HG02571 (cell line): ENCODE data around the gene OGFOD2.
"Not testable (repeated sequence)": the region's sequence is repeated elsewhere in the genome, so short reads cannot be mapped to it uniquely, and the experiment has no call there.

Source experiments
- ATAC-seq: cut with Tn5 transposase; IDR thresholded peaks from one replicate; pipeline ENCODE4 v1.9.1; 2021; ENCODE audit warnings: mild to moderate bottlenecking, moderate library complexity; ENCODE audit not compliant: unreplicated experiment

Gene OGFOD2

DNA sequence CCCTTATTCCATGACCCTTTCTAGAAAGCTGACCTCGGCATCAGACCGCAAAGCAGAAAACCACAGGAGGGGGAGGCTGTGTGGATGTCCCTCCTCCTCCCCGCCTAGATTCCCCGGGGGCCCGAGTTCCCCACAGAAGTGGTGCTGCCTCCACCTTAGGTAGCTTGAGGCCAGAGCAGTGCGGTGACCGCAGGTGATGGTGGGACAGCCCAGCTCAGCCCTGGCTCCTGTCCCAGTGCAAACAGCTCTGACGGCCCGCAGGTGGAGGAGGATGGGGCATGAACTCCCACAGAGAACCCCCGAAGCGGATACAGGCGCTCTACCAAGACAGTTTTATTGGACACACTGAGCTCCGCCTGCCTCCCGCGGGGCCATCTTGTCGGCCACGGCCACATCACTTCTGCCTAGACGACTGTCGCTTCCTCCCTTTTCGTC is 25.0 kb downstream of the OGFOD2 start:
- ATAC-seq = no peak

DNA sequence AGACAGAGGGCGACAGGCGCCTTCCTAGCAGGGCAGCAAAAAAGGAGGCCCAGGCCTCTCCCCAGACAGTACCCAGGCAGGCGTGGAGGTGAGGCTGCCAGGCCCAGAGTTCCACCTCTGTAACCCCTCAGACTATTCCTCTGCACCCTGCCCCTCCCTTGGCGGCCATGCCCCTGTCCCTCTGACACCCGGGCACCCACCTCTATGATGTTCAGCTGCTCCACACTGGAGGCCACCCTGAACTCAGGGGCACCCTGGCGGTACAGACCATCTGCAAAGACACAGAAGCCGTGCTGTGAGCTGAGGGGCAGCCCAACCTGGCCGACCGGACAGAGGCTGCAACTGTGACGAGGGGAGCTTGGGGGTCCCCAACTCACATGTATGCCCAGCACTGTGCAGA is 25.5 kb downstream of the OGFOD2 start:
- no peak for ATAC-seq

DNA sequence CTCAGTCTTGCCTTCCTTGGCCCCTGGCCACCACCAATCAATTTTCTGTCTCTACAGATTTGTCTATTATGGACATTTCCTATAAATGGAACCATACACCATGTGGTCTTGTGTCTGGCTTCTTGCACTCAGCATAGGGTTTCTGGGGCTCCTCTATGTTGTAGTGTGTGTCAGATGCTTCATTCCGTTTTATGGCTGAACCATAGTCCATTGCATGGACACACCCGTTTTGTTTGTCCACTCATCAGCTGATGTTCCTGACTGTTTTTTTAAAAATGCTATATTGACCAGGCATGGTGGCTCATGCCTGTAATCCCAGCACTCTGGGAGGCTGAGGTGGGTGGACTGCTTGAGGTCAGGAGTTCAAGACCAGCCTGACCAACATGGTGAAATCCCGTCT is 26.4 kb downstream of the OGFOD2 start:
- ATAC-seq = no peak

DNA sequence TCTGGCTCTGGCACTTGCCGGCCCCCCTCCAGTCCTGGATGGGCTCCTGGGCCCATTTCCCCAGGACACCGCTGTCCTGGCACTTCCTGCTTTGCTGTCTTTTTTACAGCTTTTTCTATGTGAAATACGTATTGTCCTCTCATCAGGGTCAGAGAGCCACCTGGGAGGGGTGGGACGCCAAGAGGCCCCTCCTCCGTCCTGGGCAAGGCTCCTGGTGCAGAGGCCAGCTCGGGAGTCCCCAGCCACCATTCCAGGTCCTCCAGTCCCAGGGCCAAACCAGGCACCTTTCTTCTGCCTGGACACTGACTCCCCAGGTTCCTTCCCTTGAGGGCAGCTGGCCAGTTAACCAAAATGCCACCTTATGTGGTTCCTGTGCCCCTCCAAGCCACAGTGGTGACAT is 28.2 kb downstream of the OGFOD2 start:
- ATAC-seq = no peak

DNA sequence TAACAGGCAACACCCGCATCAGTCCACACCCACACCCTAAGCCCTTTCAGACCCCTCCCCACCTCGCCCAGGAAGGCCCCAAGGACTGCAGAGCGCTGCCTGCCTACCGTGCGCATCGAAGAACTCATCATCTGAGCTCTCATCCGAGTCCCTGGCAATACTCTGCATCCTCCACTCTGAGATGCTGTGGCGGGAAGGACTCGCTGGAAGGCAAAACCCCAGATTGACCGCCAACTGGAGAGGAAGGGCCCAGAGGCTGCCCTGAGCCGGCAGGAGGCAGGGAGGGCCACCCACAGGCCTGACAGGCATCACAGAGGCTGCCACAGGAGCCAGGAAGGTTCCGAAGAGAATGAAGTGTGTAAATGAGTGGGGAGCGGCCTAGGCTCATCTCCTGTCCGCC is 29.2 kb downstream of the OGFOD2 start:
- no peak for ATAC-seq

DNA sequence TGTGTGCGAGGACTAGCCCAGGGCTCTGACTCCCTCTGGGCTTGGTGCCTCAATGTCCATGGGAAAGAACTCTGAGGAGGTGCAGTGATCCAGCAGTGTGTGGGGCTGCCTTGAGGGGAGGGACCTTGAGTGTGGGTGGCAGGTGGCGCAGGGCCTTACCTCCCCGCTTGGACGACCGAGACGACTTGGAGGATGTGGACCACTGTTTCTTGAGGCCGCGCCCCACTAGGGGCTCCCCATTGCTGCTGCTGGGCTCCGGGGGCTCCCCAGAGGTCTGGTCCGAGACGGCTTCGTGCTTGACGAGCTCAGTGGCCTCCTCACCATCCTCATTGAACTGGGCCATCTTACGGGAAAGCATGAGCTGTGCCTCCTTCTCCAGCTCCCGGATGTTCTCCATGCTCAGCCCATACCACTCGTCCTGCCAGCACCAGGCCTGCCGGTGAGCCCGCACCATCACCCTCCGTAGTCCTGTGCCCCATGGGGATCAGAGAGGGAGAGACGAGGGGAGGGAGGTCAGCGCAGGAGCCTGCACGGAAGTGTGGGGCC is 30.1 kb downstream of the OGFOD2 start:
- no peak for ATAC-seq

DNA sequence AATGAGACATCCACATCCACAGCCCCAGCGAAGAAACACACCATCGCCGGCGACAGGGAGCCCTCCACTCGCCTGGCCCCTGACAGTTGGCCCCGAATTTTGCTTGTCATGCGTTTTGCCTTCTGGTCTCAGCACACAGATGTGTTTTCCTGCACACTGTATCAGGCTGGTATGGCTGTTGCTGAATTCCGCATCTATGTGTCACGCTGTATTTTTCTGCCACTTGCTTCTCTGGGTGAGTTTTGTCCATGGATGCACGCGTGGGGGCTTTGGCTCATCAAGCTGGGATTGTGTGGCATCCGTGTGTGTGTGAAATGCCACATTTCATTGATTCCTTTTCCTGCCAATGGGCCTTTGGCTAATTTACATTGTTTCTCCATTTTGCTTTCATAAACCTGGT is 31.9 kb downstream of the OGFOD2 start:
- no peak for ATAC-seq

DNA sequence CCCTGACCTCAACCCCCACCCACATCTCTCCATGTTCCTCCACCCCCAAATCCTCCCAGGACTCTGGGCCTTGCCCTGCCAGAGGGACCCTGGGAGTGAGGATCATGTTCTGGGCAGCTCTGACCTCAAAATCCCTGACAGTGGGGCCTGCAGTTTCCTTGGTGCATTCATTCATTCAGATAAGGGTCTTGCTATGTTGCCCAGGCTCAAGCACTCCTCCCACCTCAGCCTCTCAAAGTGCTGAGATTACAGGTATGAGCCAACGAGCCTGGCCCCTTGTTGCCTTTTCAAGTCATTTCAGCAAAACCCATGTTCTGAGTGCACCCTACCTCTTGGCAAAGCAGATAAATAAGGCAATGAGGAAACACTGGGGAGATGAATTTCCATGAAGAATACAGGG is 35.1 kb downstream of the OGFOD2 start:
- ATAC-seq = no peak

DNA sequence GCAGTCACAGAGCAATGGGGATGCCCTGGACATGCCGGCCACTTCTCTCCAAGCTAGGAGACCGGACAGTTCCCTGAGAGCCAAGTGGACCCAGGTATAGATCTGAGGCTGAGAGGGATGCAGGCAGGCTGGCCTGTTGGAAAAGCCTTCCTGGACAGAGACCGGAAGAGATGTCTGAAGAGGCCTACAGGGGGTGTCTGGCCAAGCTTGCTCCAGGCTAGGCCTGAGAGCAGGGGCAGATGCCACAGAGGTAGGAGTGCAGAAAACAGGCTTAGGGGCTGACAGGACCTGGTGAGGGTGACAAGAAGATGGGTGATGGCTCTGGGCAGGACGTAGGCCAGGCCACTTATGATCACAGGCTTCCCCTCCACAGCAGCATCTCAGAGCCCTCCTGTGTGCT is 35.6 kb downstream of the OGFOD2 start:
- no peak for ATAC-seq

DNA sequence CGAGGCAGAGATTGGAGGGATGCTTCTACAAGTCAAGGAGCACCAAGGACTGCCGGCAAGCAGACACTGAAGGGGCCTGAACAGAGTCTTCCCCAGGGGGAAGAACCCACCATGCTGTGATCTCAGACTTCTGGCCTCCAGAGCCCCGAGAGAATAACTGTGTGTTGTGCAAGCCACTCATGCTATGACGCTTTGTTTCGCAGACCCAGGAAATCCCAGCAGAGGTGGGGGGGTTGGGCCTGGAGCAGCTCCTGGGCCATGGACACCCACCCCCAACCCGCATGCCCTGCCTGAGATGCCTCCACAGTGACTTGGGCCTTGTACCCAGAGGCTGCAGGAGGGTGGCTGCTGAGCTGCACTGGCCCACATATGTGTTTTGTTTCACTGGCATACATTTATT is 36.7 kb downstream of the OGFOD2 start:
- no peak for ATAC-seq

DNA sequence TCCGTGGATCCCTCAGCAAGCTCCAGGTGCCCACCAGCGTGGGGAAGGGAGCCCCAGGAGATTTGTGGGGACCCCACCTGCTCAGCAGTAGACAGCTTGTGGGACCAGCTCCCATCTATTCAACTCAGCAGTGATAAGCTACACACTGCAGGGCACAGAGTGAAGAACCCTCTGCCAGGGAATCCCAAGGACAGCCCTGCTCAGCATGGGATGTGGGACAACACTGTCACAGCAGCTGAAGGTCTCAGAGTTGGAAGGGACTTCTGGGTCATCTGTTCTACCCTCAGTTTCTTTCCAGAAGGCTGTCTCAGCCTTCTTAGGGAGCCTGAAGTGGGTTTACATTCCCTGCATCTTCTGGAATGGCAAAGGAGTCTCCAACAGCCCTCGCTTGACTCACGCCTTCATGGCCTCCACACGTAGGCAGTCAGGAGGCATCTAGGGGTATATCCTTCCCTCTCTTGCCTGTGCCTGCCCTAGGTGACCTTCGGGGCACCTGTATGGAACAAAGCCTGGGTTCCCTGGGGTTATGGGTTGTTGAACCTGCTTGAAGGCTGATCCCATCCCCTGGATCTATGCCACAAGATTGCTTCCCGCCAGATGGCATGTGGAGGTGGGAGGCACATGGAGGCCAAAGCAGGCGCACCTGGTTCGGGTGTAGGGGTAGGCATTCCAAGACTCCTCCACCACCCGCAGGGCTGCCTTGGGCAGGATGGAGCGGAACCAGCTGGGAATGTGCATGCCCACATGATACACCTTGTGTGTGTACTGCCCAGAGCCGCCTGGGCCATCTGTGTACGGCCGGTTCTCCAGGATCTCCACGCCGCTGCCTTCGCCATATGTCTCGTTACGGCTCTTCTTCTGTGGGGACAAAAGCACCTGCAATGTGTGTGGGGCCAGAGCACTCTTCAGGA is 38.4 kb downstream of the OGFOD2 start:
- ATAC-seq = no peak

DNA sequence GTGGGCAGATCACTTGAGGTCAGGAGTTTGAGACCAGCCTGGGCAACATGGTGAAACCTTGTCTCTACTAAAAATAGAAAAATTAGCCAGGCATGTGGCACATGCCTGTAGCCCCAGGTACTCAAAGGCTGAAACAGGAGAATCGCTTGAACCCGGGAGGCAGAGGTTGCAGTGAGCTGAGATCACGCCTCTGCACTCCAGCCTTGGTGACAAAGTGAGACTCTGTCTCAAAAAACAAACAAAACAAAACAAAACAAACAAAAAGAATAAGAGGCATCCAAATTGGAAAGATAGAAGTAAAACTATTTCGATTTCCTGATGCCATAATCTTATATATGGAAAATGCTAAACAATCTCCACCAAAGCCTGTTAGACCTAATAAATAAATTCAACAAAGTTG is 39.4 kb downstream of the OGFOD2 start:
- not testable (repeated sequence) for ATAC-seq

DNA sequence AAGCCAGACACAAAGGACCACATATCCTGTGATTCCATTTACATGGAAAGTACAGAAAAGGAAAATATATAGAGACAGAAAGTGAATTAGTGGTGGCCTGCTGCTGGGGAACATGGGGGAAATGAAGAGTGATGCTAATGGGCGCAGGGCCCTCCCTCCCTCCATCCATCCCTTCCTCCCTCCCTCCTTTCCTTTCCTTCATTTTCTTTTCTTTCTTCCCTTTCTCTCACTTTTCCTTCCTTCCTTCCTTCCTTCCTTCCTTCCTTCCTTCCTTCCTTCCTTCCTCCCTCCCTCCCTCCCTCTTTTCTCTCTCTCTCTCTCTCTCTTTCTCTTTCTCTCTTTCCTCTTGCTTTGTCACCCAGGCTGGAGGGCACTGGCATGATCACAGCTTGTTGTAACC is 42.7 kb downstream of the OGFOD2 start:
- ATAC-seq = no peak

DNA sequence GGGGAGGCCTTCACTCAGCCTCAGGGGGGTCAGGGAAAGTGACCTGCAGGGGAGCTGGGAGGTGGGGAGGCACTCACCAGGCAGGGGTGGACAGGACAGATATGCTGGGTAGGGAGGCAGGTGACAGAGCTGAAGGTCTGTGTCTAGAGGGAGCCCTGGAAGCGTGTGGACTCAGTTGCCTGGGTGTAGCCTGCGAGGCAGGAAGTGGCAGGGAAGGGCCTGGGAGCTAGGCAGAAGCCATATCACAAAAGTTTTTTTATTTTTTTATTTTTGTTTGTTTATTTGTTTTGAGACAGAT is 44.7 kb downstream of the OGFOD2 start:
- ATAC-seq = no peak

DNA sequence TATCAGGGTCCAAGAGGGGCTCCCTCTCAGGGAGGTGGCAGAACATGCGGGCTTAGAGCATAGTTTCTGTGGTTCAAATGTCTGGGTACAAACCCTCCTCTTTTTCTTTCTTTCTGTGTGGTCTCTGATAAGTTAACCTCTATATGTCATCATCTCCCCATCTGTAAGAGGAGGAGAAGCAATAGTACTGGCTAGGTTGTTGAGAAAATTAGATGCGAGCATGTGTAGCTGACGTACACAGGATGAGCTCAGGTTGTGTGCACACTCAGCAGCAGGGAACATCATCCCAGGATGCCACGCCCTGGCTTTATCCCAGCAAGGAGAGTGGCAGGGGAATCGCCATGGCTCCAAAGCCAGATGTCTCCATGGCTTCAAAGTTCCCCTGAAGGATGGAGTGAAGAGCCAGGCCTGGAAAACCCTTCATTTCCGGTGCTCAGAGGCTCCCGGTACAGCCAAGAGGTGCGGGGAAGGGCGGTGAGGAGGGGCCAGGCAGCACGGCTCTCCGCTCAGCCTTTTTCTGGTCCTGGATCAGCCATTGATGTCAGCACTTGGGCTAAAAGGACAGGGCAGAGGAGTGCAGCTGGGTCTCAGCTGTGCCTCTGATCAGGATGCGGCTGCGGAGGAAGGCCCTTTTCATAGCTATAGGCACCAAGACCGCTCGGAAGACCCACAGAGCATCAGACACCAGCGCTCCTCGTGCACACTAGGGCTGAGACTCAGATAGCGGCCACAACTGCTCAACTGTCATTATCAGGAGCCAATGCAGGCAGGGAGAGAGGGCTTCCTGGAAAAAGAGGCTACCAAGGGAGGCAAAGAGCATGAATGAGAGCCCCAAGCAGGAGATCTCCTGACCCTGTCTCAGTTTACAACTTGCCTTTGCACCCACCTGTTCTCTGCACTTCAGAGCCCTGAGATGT is 46.9 kb downstream of the OGFOD2 start:
- ATAC-seq = no peak

DNA sequence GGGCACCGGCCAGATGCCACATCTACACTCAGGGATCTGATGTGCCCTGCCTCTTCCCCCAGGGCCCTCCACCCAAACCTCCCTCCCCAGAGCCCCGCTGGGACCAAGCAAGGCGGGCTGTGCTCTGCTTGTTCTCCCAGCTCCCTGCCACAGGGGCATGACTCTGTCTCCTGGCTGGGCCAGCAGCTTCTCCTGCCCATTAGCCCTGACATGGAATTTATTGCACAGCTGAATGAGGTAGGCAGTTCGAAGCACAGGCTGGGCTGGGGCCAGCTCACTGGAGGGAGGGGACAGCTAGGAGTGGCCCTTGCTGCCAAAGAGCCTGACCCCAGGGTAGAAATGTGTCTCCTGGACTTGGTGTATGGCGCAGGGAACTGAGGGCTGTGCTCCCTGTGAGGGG is 47.8 kb downstream of the OGFOD2 start:
- no peak for ATAC-seq

DNA sequence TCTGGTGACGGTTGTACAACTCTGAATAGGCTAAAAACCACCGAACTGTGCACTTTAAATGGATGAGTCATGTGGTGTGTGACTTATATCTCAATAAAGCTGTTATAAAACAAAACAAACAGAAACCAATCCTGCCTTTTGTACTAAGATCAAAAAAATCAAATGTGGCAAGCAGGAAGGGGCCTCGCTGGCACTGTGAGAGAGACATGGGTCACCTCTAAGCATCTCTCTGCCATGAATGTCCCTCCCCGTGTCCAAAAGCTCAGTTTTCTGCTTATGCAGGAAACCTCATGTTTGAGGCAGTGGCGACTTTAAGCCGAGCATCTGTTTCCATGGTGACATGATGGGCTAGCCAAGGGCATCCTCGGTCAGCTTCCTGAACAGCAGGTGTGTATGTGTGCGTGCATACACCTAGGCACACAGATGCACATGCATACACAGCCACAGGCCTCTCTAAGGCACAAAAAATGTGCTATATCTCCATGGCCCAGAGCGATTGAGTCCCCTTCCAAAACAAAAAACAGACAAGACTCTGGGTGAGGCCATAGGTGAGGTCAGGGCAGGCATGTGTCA is 49.9 kb downstream of the OGFOD2 start:
- no peak for ATAC-seq

DNA sequence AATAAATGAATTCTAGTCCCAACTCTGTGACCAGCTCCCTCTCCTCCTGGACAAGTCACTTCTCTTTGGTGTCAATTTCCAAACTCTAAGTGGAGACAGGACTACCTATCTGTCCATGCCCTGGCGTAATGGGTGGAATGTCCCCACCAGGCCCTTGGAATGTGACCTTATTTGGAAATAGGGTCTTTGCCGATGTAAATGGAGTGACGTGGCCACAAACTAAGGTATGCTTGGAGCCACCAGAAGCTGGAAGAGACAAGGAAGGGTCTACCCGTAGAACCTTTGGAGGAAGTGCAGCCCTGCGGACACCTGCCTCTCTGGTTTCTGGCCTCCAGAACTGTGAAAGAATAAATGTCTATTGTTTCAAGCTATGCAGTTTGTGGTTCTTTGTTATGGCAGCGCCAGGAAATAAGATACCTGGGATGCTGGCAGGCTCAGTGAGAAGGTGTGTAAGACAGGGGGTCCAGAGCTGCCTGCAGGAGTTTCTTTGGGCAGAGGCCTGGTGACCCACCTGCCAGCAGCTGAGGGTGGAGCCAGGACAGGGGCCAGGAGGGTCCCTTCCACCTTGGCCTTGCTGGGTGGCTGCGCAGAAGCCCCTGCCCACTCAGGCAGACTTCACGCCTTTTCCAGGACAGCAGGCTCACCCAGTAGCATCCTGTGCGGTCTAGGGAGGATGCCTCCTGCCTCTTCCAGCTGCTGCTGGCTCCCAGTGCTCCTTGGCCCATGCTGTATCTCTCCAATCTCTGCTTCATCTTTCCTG is 51.2 kb downstream of the OGFOD2 start:
- ATAC-seq = no peak

DNA sequence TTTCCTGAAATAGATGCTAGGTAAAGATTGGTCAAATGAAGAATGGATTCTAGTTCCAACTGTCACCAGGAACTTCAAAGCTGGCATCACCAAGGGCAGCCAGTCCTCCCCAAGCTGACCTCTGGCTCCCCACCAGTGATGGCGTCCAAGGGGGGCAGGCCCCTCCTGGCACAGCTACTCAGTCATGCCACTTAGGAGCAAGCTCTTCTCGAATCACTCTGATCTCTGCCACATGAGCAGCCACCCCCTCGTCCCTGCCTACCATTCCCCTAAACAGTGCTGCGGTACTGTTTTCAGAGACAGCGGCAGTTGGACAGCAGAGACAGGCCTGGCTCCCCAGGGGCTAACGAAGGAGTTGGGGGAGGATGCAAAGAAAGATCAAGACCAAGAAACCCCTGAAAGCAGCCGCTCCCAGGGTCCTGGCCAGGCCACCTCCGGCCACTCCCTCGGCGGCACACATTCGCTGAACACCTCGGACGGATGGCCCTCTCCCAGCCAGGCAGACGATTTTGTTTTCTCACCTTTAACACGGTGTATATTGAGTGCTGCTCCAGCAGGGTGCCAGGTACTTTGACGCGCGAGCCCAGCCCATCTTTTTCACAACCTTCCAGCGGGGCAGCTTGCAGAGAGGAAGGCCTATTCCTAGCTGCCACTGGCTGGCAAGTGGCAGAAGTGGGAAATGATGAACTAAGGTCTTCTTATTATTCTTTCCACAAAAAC is 52.8 kb downstream of the OGFOD2 start:
- no peak for ATAC-seq

DNA sequence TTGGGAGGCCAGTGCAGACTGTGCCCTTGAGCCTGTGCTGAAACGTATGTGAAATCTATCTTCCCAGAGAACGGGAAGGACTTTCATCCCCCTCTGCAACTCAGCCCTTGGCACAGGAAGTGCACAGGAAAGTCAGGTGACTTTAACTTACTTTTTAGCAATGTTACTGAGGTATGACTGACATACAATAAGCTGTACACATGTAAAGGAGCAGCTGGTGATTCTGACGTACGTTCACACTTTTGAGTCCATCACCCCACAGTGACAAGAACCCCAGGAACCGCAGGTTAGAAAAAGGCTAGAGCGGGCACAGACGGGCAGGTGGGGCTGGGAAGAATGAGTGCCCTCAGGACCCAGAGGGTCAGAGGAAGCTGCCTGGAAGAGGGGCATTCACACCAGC is 53.4 kb downstream of the OGFOD2 start:
- no peak for ATAC-seq
